Activated CD4-positive, alpha-beta T cell treated with anti-CD3 and anti-CD28 coated beads for 36 hours (primary cell): ENCODE measurements around the gene HS6ST3. TPM values are rescaled to one million over a fixed set of nuclear protein-coding genes. Genes with fewer than 3 reads are reported as not detected.

Experiments used
- ATAC-seq: fragments of 200-7000 bp; cut with Tn5 transposase; one replicate; pipeline ENCODE4 v1.10.0; 2021; ENCODE audit warnings: mild to moderate bottlenecking, moderate library complexity
- CTCF ChIA-PET: fragments of 350-600 bp; sonication (Branson Sonifier 250); formaldehyde crosslinking; loops from one replicate; lab custom pipeline; 2021; ENCODE audit warnings: antibody characterized with exemption; lab: Charles Lee
- POLR2A ChIA-PET: fragments of 350-600 bp; sonication (Branson Sonifier 250); formaldehyde crosslinking; loops from one replicate; lab custom pipeline; 2021; ENCODE audit warnings: antibody characterized with exemption, inconsistent platforms; lab: Charles Lee
- DNase-seq: peaks from one replicate; pipeline ENCODE4 v3.0.0-alpha.2; 2020
- H3K27ac Mint-ChIP-seq: one replicate; pipeline ENCODE4 v1.8.0; 2021; ENCODE audit warnings: mixed read lengths
- H3K27me3 Mint-ChIP-seq: one replicate; pipeline ENCODE4 v1.8.0; 2021; ENCODE audit warnings: mixed read lengths
- H3K36me3 Mint-ChIP-seq: one replicate; pipeline ENCODE4 v1.8.0; 2021; ENCODE audit warnings: low read depth, mixed read lengths
- H3K4me1 Mint-ChIP-seq: one replicate; pipeline ENCODE4 v1.8.0; 2021; ENCODE audit warnings: mixed read lengths
- H3K4me3 Mint-ChIP-seq: one replicate; pipeline ENCODE4 v1.8.0; 2021; ENCODE audit warnings: mild to moderate bottlenecking, moderate library complexity, mixed read lengths
- H3K9me3 Mint-ChIP-seq: one replicate; pipeline ENCODE4 v1.8.0; 2021; ENCODE audit warnings: low read depth, mixed read lengths
- intact Hi-C, 2 experiments: fragments of 100-400 bp; cut with DNase I in 1 of 2; cut with micrococcal nuclease in 1 of 2; formaldehyde crosslinking; loops; one replicate each; pipeline versions ENCODE4 v1.14.2 to v1.15.1; 2022 to 2024; cut with DNase I, micrococcal nuclease
- total RNA-seq, 2 experiments: library from RNA; stranded (reverse); gene quantifications; one replicate each; pipeline ENCODE4 v1.2.3, GENCODE V29; 2021

Gene HS6ST3
- total RNA-seq, 2 experiments from 2014 or later, result not detected

- Mint-ChIP-seq H3K27me3 (no peaks in the 10 kb centered on the region), H3K4me1 (no peaks in the 10 kb centered on the region), H3K36me3 (no peaks in the 10 kb centered on the region), H3K9me3 (peaks cover 5% of the 10 kb centered on the region), H3K4me3 (no peak overlapping the region), H3K27ac (no peak overlapping the region)
- ChIA-PET POLR2A (no interaction called here), CTCF (no interaction called here)
- intact Hi-C loops, result no loop called here
- ATAC-seq, result no peak
- DNase-seq, result no peak
These were observed 620.4 kb downstream of the HS6ST3 start for GRCh38 chr13:96710166-96710862.

GRCh38 chr13:96720446-96720845, 630.5 kb downstream of the HS6ST3 start:
- no peak overlapping the region for H3K27ac Mint-ChIP-seq
- no peaks in the 10 kb centered on the region for H3K27me3 Mint-ChIP-seq
- ChIA-PET POLR2A (no interaction called here), CTCF (no interaction called here)
- H3K4me1 Mint-ChIP-seq, result no peaks in the 10 kb centered on the region
- intact Hi-C loops, result no loop called here
- H3K36me3 Mint-ChIP-seq, result no peaks in the 10 kb centered on the region
- no peak overlapping the region for H3K4me3 Mint-ChIP-seq
- DNase-seq (no peak), ATAC-seq (no peak)
- H3K9me3 Mint-ChIP-seq, result peaks cover 2% of the 10 kb centered on the region

- H3K4me1 Mint-ChIP-seq, result no peaks in the 10 kb centered on the region
- no peak overlapping the region for H3K4me3 Mint-ChIP-seq
- H3K27me3 Mint-ChIP-seq, result no peaks in the 10 kb centered on the region
- intact Hi-C loops, result no loop called here
- ChIA-PET CTCF (no interaction called here), POLR2A (no interaction called here)
- peaks cover 7% of the 10 kb centered on the region for H3K9me3 Mint-ChIP-seq
- H3K36me3 Mint-ChIP-seq, result no peaks in the 10 kb centered on the region
- H3K27ac Mint-ChIP-seq, result no peak overlapping the region
- no peak for ATAC-seq
- DNase-seq, result no peak
These were observed 636.7 kb downstream of the HS6ST3 start for GRCh38 chr13:96726651-96727050.

- POLR2A ChIA-PET, result no interaction called here
- Mint-ChIP-seq H3K4me3 (no peak overlapping the region), H3K27me3 (no peaks in the 10 kb centered on the region), H3K27ac (no peak overlapping the region), H3K36me3 (no peaks in the 10 kb centered on the region), H3K4me1 (no peaks in the 10 kb centered on the region), H3K9me3 (peaks cover 5% of the 10 kb centered on the region)
- CTCF ChIA-PET, result no interaction called here
- intact Hi-C loops, result no loop called here
- ATAC-seq (no peak), DNase-seq (no peak)
These were observed 638.6 kb downstream of the HS6ST3 start for GRCh38 chr13:96728463-96728862.

GRCh38 chr13:96730676-96731075, 640.8 kb downstream of the HS6ST3 start:
- peaks cover 5% of the 10 kb centered on the region for H3K9me3 Mint-ChIP-seq

GRCh38 chr13:96734499-96734898, 644.6 kb downstream of the HS6ST3 start:
- Mint-ChIP-seq H3K4me1 (no peaks in the 10 kb centered on the region), H3K27me3 (no peaks in the 10 kb centered on the region), H3K9me3 (peaks cover 2% of the 10 kb centered on the region), H3K27ac (no peak overlapping the region), H3K36me3 (no peaks in the 10 kb centered on the region), H3K4me3 (no peak overlapping the region)
- no peak for ATAC-seq
- intact Hi-C loops, result no loop called here
- no peak for DNase-seq
- ChIA-PET POLR2A (no interaction called here), CTCF (no interaction called here)

More at GRCh38 chr13:96730676-96731075, 640.8 kb downstream of the HS6ST3 start:
- CTCF ChIA-PET, result no interaction called here
- intact Hi-C loops, result no loop called here
- no peaks in the 10 kb centered on the region for H3K4me1 Mint-ChIP-seq
- ATAC-seq (no peak), DNase-seq (no peak)
- H3K27ac Mint-ChIP-seq, result no peak overlapping the region
- POLR2A ChIA-PET, result no interaction called here
- no peak overlapping the region for H3K4me3 Mint-ChIP-seq
- H3K36me3 Mint-ChIP-seq, result no peaks in the 10 kb centered on the region
- H3K27me3 Mint-ChIP-seq, result no peaks in the 10 kb centered on the region

GRCh38 chr13:96741779-96742178, 651.9 kb downstream of the HS6ST3 start:
- no peaks in the 10 kb centered on the region for H3K27me3 Mint-ChIP-seq
- POLR2A ChIA-PET, result no interaction called here
- intact Hi-C loops, result no loop called here
- DNase-seq, result no peak
- no peaks in the 10 kb centered on the region for H3K4me1 Mint-ChIP-seq
- peaks cover 3% of the 10 kb centered on the region for H3K9me3 Mint-ChIP-seq
- H3K4me3 Mint-ChIP-seq, result no peak overlapping the region
- H3K27ac Mint-ChIP-seq, result no peak overlapping the region
- H3K36me3 Mint-ChIP-seq, result no peaks in the 10 kb centered on the region
- no peak for ATAC-seq
- CTCF ChIA-PET, result no interaction called here

GRCh38 chr13:96743296-96744089, 653.6 kb downstream of the HS6ST3 start:
- intact Hi-C loops, result no loop called here
- Mint-ChIP-seq H3K4me1 (no peaks in the 10 kb centered on the region), H3K27ac (no peak overlapping the region), H3K36me3 (no peaks in the 10 kb centered on the region), H3K27me3 (no peaks in the 10 kb centered on the region), H3K9me3 (peaks cover 3% of the 10 kb centered on the region), H3K4me3 (no peak overlapping the region)
- ATAC-seq, result no peak
- ChIA-PET CTCF (interaction anchor here (0.7 kb wide), 1 partner anchor 601 kb away, joined by 3 read pairs; no protein-coding TSS in a partner anchor), POLR2A (no interaction called here)
- no peak for DNase-seq

- POLR2A ChIA-PET, result interaction anchor here (0.7 kb wide), 1 partner anchor 13 kb away, joined by 3 read pairs; no protein-coding TSS in a partner anchor
These were observed 654.7 kb downstream of the HS6ST3 start for GRCh38 chr13:96744367-96745331.

GRCh38 chr13:96746886-96747285, 657.0 kb downstream of the HS6ST3 start:
- no peaks in the 10 kb centered on the region for H3K36me3 Mint-ChIP-seq
- H3K9me3 Mint-ChIP-seq, result no peaks in the 10 kb centered on the region
- no peak for ATAC-seq
- ChIA-PET CTCF (no interaction called here), POLR2A (no interaction called here)
- no peaks in the 10 kb centered on the region for H3K4me1 Mint-ChIP-seq
- H3K27me3 Mint-ChIP-seq, result no peaks in the 10 kb centered on the region
- H3K4me3 Mint-ChIP-seq, result no peak overlapping the region
- no peak for DNase-seq
- H3K27ac Mint-ChIP-seq, result no peak overlapping the region
- intact Hi-C loops, result no loop called here

More at GRCh38 chr13:96744367-96745331, 654.7 kb downstream of the HS6ST3 start:
- no peak overlapping the region for H3K27ac Mint-ChIP-seq
- intact Hi-C loops, result no loop called here
- no peaks in the 10 kb centered on the region for H3K27me3 Mint-ChIP-seq
- ATAC-seq (no peak), DNase-seq (no peak)
- CTCF ChIA-PET, result no interaction called here
- no peaks in the 10 kb centered on the region for H3K36me3 Mint-ChIP-seq
- no peaks in the 10 kb centered on the region for H3K4me1 Mint-ChIP-seq
- no peak overlapping the region for H3K4me3 Mint-ChIP-seq
- H3K9me3 Mint-ChIP-seq, result no peaks in the 10 kb centered on the region

GRCh38 chr13:96749825-96750224, 659.9 kb downstream of the HS6ST3 start:
- H3K27ac Mint-ChIP-seq, result no peak overlapping the region
- no peaks in the 10 kb centered on the region for H3K9me3 Mint-ChIP-seq
- H3K36me3 Mint-ChIP-seq, result no peaks in the 10 kb centered on the region
- H3K4me3 Mint-ChIP-seq, result no peak overlapping the region
- no peaks in the 10 kb centered on the region for H3K4me1 Mint-ChIP-seq
- intact Hi-C loops, result loop anchor here in 1 of 2 experiments (1.0 kb wide), 1 partner anchor 8 kb away; no protein-coding TSS in a partner anchor
- CTCF ChIA-PET, result no interaction called here
- H3K27me3 Mint-ChIP-seq, result no peaks in the 10 kb centered on the region
- DNase-seq (no peak), ATAC-seq (no peak)
- POLR2A ChIA-PET, result no interaction called here
